ENCODE results near the gene TRABD2B.

Gene TRABD2B

DNA sequence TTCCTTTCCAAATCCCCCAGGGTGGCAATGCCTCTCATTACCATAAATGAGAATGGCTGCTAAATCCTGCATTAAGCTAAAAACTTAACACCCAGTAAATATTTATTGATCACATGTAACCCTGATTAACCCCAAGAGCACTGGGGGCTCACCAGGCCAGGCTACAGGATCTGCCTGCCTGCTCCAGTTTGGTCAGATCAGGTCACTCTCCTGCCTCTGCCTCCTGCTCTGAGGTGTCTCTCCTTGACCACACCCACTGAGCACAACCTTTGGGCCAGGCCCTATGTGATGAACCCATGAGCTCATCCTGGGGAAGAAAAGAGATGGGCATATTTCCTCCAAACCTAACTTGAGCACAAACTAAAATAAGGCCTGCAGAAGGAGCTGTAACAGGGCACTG is 93.5 kb downstream of the TRABD2B start:
- DNase-seq, result no peak

DNA sequence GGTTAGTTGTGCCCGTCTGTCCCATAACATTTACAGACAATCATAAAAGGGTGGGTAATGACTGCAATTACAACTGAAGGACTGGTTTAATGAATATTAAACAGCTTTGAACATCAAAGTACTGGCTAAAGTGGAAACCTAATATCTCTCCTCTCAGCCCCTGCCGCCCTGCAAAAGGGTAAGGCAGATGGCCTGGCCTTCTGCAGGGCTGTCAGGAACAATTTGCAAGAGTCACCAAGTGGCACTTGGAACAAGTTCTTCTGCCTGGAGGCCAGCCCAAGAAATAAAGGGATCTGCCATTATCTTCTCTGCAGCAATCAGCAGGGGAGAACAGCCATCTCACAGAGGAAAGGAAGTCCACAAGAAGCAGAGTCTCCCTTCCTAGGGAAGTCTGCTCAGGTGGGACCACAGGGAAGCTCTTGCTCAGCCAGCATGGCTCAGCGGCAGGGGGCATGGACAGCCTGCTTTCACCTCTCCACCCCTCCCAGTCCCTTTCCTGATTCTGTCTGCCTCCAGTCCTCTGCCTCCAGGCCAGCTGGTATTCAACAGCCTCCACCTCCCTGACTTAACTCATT is 96.1 kb downstream of the TRABD2B start:
- DNase-seq, result peak in 1 of 2 experiments; percentile 33

- no peak for DNase-seq
Measured at GRCh38 chr1:47898133-47898845, 98.9 kb downstream of the TRABD2B start.

DNA sequence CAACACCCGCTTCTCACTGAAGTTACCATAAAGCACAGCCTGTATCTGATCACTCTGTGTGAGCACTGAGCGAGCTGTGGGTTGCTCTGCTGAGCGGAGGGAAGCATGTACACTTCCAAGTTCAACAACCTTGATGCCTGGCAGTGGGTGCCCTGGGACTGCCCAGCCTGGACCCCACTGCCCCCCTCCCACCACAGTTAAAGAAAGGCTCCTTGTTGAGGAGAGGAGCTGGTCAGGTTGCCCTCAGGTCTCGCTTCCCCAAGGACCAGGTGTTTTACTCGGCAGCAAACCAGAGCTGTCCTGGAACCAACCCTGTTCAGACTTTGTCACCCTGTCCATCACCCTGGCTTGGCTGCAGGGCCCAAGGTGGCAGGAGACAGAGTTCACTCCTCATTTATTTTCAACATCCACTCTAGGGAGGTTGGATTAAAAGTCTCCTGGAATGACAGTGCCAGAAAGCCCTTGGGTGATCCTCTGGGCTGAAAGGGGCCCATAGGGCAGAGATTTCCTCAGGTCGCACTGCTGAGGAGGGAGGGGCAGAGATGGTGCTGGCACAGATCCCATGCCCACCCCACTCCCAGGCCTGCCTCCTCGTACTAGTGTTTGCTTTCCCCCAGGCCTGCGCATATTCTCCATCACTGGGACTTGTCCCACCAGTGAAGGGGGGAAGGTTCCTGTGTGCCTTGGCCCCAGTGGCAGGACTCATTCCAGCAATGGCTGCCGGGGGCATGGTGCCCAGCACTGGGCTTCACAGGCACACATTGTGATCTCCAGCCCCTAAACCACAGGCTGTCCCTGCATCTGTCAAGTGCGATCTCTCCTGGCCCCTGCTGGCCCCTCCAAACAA is 101.7 kb downstream of the TRABD2B start:
- no peak for DNase-seq

GRCh38 chr1:47894410-47895278 is 102.5 kb downstream of the TRABD2B start:
- DNase-seq, result no peak

DNA sequence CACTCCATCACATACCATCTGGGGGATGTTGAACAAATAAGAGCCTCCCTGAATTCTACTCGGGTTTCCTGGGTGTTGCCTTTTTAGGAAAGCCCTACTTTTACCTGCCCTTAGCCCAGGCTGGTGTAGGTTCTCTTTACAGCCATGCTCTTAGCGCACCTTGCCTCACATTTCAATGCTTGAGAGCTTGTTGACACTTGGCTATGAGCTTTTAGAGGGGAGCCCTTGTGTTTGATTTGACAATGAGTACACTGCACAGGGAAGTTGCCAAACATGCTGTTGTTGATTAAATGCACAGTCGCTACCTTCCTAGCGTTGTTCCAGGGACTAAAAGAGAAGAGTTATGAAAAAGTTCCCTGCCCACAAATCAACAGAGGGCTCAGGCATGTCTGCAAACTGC is 103.8 kb downstream of the TRABD2B start:
- no peak for DNase-seq

DNA sequence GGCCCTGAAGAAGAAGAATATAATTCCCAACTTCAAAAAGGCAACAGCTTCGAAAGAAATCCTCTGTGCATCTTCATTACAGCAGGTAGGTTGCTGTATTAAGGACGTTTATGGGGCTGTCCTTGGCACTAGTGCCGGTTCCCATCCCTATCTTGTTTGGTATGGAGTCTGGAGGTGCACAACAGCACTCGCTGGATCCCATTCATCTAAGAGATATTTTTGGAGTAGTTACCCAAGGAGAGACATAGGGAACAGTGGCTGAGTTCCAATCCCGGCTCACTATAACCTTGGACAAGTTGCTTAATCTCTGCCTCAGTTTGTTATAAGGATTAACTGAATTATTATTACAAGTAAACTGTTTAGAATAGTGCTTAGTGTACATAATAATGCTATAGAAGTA is 106.4 kb downstream of the TRABD2B start:
- DNase-seq, result no peak

DNA sequence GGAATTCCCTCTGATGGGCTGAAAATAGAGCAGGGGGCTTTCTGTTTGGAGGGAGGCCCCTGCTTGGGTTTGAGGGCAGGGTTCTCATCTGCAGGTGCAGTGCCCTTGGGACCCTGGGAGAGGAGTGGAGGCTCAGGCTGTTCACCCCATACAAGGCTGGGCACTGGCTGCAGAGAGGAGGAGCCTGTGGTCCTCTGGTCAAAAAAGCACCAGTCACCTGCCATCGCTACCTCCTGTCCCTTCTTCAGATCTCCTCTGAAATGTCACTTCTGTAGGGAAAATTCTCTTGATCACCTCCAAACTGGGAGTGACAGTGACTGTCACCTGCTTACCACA is 108.9 kb downstream of the TRABD2B start:
- no peak for DNase-seq

GRCh38 chr1:47887475-47888293 is 109.5 kb downstream of the TRABD2B start:
- DNase-seq, result no peak

DNA sequence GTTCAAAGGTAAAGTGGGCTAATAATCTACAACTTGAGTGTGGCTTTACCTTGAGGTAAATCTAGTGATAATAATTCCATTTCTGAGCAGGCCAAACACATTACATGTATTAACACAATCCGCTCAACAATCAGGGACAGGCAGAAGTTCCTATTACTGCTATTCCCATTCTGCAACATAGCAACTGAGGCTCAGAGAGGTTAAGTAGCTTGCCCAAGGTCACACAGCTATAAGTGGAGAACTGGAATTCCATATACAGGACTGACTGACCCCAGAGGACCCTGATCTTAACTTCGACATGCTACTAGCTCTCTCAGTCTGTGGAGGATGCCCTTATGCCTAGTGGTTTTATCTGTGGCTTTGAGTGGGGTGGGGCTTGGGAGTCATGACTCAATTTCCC is 110.1 kb downstream of the TRABD2B start:
- no peak for DNase-seq

- no peak for DNase-seq
Measured at GRCh38 chr1:47886141-47886540, 111.0 kb downstream of the TRABD2B start.

- DNase-seq, result no peak
Measured at GRCh38 chr1:47885062-47885830, 111.9 kb downstream of the TRABD2B start.

- DNase-seq, result no peak
Measured at GRCh38 chr1:47883963-47884362, 113.2 kb downstream of the TRABD2B start.

DNA sequence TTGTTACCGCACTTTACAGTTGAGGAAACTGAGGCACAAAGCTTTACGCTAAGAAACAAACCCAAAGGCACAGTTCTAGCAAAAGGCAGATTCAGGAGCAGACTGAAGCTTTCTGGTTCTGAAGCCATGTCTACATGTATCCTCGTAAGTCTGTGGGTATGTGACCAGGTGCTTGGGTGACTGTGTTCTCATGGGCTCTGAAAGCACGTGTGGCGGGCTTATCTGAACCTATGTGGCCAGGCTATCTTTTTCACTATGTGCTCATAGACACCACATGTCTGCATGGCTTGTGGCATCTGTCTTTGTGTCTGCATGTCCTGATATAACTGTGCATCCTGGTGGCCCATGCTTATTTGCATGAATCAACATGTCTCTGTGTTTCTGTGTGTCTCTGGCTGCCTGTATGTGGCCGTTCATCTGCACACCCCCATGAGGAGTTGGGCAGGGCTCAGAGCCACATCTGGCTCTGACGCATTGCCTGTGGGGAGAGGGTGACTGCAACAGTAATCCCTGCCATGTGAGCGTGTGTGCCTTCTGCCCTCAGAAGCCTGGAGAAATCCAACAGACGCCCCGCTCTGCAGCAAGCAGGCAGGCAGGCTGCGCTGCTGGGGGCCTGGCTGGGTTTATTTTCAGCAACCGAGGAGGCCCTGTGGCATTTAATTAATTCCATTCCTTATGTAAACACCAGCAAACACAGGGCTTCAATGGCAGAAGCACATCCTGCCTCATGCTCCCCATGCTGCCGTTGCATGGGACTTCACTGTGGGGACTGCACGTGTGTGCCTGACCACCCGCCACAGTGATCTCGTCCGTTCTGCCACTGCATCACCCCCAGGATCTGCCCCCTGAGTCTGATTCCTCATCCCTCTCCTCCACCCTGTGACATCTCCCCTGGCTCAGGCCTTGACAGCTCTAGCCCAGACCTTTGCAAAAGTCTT is 115.4 kb downstream of the TRABD2B start:
- DNase-seq, result no peak

GRCh38 chr1:47876587-47876963 is 120.6 kb downstream of the TRABD2B start:
- no peak for DNase-seq

- DNase-seq, result no peak
Measured at GRCh38 chr1:47875831-47876586, 121.2 kb downstream of the TRABD2B start.

GRCh38 chr1:47875036-47875435 is 122.1 kb downstream of the TRABD2B start:
- DNase-seq, result no peak

GRCh38 chr1:47873337-47873736 is 123.8 kb downstream of the TRABD2B start:
- no peak for DNase-seq

DNA sequence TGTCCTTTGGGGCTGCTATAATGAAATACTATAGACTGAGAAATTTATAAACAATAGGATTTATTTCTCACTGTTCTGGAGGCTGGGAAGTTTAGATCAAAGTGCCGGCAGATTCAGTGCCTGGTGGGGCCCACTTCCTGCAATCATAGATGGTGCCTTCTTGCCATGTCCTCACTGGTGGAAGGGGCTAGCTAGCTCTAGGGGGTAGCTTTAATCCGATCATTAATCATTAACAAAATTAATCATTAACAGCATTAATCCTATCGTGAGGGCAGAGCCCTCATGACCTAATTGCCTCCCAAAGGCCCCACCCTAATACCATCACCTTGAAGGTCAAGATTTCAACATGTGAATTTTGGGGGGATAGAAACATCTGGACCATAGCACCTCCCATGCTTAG is 124.3 kb downstream of the TRABD2B start:
- DNase-seq, result no peak

All from cerebellar nuclear complex (tissue), 1 donor.